ENCODE data around the gene USP21. TPM values are rescaled to one million over a fixed set of nuclear protein-coding genes. Genes with fewer than 3 reads are reported as not detected.

Gene USP21
- total and polyA plus RNA-seq, 2 of the 13 experiments (the other 11 are each of a cell fraction or from before 2014, with no cell fraction given): 10.1 to 33.1 TPM

GRCh38 chr1:161165742-161166668, 6.7 kb downstream of the USP21 start, which contains the start of gene PPOX (continued):
- peak; percentile 59; the same call in 1 of the 2 replicates for TF ChIP-seq ZNF747 (CRISPR knock-in tag; IDR thresholded peaks at IDR 0.05; ENCODE audit: borderline replicate concordance)
- peak; percentile 69; the same call in 1 of the 2 replicates for TF ChIP-seq ZGPAT (CRISPR knock-in tag; IDR thresholded peaks at IDR 0.05)
- no peak for TF ChIP-seq ZNF296 (CRISPR knock-in tag; conservative IDR thresholded peaks at IDR 0.05)
- TF ChIP-seq PHF21A (CRISPR knock-in tag; IDR thresholded peaks at IDR 0.05): peak; percentile 85
- TF ChIP-seq, protein P1, sequence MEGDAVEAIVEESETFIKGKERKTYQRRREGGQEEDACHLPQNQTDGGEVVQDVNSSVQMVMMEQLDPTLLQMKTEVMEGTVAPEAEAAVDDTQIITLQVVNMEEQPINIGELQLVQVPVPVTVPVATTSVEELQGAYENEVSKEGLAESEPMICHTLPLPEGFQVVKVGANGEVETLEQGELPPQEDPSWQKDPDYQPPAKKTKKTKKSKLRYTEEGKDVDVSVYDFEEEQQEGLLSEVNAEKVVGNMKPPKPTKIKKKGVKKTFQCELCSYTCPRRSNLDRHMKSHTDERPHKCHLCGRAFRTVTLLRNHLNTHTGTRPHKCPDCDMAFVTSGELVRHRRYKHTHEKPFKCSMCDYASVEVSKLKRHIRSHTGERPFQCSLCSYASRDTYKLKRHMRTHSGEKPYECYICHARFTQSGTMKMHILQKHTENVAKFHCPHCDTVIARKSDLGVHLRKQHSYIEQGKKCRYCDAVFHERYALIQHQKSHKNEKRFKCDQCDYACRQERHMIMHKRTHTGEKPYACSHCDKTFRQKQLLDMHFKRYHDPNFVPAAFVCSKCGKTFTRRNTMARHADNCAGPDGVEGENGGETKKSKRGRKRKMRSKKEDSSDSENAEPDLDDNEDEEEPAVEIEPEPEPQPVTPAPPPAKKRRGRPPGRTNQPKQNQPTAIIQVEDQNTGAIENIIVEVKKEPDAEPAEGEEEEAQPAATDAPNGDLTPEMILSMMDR (CRISPR knock-in tag; IDR thresholded peaks at IDR 0.05): peak; percentile 61
- peak; percentile 59 for TF ChIP-seq MED8 (CRISPR knock-in tag; IDR thresholded peaks at IDR 0.05; ENCODE audit: insufficient replicate concordance)
- TF ChIP-seq ZNF558 (CRISPR knock-in tag; IDR thresholded peaks at IDR 0.05; ENCODE audit: borderline replicate concordance): 0 out of 2 replicates have a peak, but pooled peaks have one; percentile 41
- TF ChIP-seq ZNF543 (CRISPR knock-in tag; IDR thresholded peaks at IDR 0.05): 0 out of 2 replicates have a peak, but pooled peaks have one; percentile 55
- TF ChIP-seq ZBTB3 (CRISPR knock-in tag; IDR thresholded peaks at IDR 0.05; ENCODE audit: borderline replicate concordance, low read depth): no peak
- peak; percentile 84 for TF ChIP-seq SP4 (CRISPR knock-in tag; IDR thresholded peaks at IDR 0.05)
- TF ChIP-seq, protein P2, sequence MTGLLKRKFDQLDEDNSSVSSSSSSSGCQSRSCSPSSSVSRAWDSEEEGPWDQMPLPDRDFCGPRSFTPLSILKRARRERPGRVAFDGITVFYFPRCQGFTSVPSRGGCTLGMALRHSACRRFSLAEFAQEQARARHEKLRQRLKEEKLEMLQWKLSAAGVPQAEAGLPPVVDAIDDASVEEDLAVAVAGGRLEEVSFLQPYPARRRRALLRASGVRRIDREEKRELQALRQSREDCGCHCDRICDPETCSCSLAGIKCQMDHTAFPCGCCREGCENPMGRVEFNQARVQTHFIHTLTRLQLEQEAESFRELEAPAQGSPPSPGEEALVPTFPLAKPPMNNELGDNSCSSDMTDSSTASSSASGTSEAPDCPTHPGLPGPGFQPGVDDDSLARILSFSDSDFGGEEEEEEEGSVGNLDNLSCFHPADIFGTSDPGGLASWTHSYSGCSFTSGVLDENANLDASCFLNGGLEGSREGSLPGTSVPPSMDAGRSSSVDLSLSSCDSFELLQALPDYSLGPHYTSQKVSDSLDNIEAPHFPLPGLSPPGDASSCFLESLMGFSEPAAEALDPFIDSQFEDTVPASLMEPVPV (CRISPR knock-in tag; IDR thresholded peaks at IDR 0.05): 0 out of 2 replicates have a peak, but pooled peaks have one; percentile 27
- peak; percentile 81 for TF ChIP-seq ZFY (CRISPR knock-in tag; IDR thresholded peaks at IDR 0.05)
- TF ChIP-seq ZBTB39 (CRISPR knock-in tag; IDR thresholded peaks at IDR 0.05): no peak
- TF ChIP-seq ZNF703 (CRISPR knock-in tag; IDR thresholded peaks at IDR 0.05; ENCODE audit: borderline replicate concordance): no peak
- TF ChIP-seq NFRKB (IDR thresholded peaks at IDR 0.05): no peak
- TF ChIP-seq BHLHE40 (IDR thresholded peaks at IDR 0.05; ENCODE audit: low read length): peak; percentile 80
- peak; percentile 46 for TF ChIP-seq CREB1 (IDR thresholded peaks at IDR 0.05)
- peak; percentile 71 for TF ChIP-seq CREB1 (CRISPR knock-in tag; IDR thresholded peaks at IDR 0.05)
